Measurements from ENCODE around the gene LPAR3. TPM values are rescaled to one million over a fixed set of nuclear protein-coding genes. Genes with fewer than 3 reads are reported as not detected.
A peak's percentile ranks its signal among the peaks of the same experiment; 100 is the strongest.

LPAR3 gene
- total RNA-seq, 4 donors from 2014 or later: 0.40 to 1.4 (median 0.78) TPM; not detected in 1

DNA sequence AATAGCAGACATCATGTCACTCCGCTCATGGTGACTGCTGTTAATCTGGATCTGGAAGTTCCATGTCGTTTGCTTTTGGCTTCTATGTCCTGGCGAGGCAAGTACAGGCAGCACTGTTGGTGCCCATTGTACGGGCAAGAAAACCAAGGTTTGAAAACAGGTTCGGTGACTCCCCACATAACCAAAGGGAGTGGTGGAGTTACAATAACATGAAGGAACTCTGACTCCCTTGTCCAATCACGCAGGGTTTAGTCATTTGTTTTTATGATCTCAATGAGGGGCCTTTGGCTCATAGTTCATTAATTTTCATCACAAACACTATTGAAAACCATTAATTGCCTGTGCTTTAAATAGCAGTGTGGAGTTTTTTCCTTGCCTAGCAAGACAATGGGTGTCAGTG, 119.8 kb downstream of the LPAR3 start:
- Histone ChIP-seq H3K27me3 (no peaks in the 10 kb centered on the region), H3K4me1 (no peaks in the 10 kb centered on the region), H3K36me3 (no peaks in the 10 kb centered on the region), H3K4me3 (replicated peaks in 1 of 3) (no peak overlapping the region), H3K27ac (no peak overlapping the region), H3K9me3 (no peaks in the 10 kb centered on the region)
- 81 to 87% methylated on average over 6 of the region's 6 CpGs for WGBS, 2 donors
- no peak for DNase-seq
- intact Hi-C loops (cut with DNase I): loop anchor here (10.0 kb wide), 1 partner anchor 648 kb away; no protein-coding TSS in a partner anchor
- TF ChIP-seq POLR2A (IDR thresholded peaks at IDR 0.05): no peak
- TF ChIP-seq CTCF (IDR thresholded peaks at IDR 0.05): no peak

DNA sequence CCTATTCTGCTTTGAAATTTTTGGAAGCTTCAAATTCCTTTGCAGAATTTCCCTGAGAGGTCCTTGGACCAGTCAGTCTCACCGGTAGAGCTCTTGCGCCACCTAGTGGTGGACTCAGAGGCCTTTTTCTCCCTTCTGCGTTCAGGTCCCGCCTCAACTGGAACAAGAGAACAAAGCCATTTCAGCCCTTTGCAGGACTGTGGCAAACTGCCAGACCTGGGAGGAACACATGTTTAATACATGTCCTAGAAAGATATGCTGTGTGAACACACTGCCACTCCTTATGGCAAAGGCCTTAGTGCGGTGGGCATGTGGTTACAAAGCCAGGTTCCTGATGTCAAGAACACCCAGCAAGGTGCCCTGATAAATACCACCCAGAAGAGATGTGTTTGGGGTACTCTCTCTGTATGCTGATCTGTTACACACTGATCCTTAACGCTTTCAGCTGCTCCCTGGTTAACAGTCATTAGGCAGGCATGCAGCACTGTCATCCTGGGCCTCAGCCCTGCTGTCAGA, 120.5 kb downstream of the LPAR3 start:
- TF ChIP-seq POLR2A (IDR thresholded peaks at IDR 0.05) (no peak), CTCF (IDR thresholded peaks at IDR 0.05) (peak; percentile 69 to 93 (median 82))
- WGBS, 2 donors: 19 to 22% methylated on average over 6 of the region's 6 CpGs
- intact Hi-C loops (cut with DNase I): loop anchor here (10.0 kb wide), 1 partner anchor 648 kb away; no protein-coding TSS in a partner anchor

DNA sequence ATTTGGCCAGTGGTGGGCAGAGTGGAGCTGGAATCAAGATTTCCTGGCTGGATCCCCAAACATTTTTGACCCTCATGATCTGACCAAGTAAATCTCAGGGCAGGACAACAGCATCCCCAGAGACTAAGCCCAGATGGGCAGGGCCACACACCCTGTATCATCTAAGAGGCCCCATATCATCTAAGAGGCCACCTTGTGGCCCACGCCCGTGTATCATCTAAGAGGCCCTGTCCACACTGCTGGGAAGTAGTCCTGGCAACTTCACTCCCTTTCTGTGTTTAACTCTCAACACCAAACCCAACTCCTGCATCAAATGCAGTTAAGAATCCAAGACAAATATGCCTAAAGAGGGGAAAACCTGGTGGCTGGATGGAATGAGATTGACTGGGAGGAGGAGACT, 121.1 kb downstream of the LPAR3 start:
- intact Hi-C loops (cut with DNase I): loop anchor here (10.0 kb wide), 1 partner anchor 647 kb away; no protein-coding TSS in a partner anchor
- no peak overlapping the region for H3K27ac ChIP-seq
- no peak for DNase-seq
- H3K4me3 ChIP-seq (replicated peaks in 1 of 3): no peak overlapping the region
- WGBS, 2 donors: 83 to 95% methylated on average over 2 of the region's 2 CpGs
- no peaks in the 10 kb centered on the region for H3K27me3 ChIP-seq
- no peaks in the 10 kb centered on the region for H3K4me1 ChIP-seq
- no peaks in the 10 kb centered on the region for H3K9me3 ChIP-seq
- no peaks in the 10 kb centered on the region for H3K36me3 ChIP-seq
- TF ChIP-seq POLR2A (IDR thresholded peaks at IDR 0.05) (no peak), CTCF (IDR thresholded peaks at IDR 0.05) (no peak)

More for the DNA sequence above, 120.5 kb downstream of the LPAR3 start:
- H3K4me3 ChIP-seq (replicated peaks in 1 of 3): no peak overlapping the region
- no peaks in the 10 kb centered on the region for H3K36me3 ChIP-seq
- H3K27me3 ChIP-seq: no peaks in the 10 kb centered on the region
- no peaks in the 10 kb centered on the region for H3K4me1 ChIP-seq
- peak; percentile 76 to 85 for DNase-seq
- H3K9me3 ChIP-seq: no peaks in the 10 kb centered on the region
- H3K27ac ChIP-seq: no peak overlapping the region

DNA sequence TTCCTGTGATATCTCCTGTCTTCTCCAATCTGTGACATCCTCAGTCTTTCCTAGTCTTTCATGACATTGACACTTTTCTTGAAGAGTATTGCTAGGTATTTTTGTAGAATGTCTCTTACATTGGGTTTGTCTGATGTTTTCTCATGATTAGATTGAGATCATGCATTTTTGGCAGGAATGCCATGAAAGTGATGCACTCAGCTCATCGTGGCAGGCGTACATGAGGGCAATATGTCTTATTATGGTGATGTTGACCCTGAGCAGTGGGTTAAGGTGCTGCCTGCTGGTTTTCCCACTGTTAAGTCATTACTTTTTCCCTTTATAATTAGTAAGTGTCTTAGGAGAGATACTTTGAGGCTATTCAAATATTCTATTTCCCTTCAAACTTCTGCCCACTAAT, 122.5 kb downstream of the LPAR3 start:
- DNase-seq: no peak
- Histone ChIP-seq H3K4me1 (no peaks in the 10 kb centered on the region), H3K9me3 (no peaks in the 10 kb centered on the region), H3K36me3 (no peaks in the 10 kb centered on the region), H3K27ac (no peak overlapping the region), H3K27me3 (no peaks in the 10 kb centered on the region), H3K4me3 (replicated peaks in 1 of 3) (no peak overlapping the region)
- WGBS, 2 donors: 96 to 98% methylated on average over 2 of the region's 2 CpGs
- no peak for TF ChIP-seq CTCF (IDR thresholded peaks at IDR 0.05)
- TF ChIP-seq POLR2A (IDR thresholded peaks at IDR 0.05): no peak
- intact Hi-C loops (cut with DNase I): loop anchor here (10.0 kb wide), 1 partner anchor 646 kb away; no protein-coding TSS in a partner anchor

GRCh38 chr1:84769636-84770035, 123.4 kb downstream of the LPAR3 start:
- H3K27me3 ChIP-seq: no peaks in the 10 kb centered on the region
- DNase-seq: no peak
- no peaks in the 10 kb centered on the region for H3K36me3 ChIP-seq
- no peak overlapping the region for H3K27ac ChIP-seq
- H3K4me1 ChIP-seq: no peaks in the 10 kb centered on the region
- TF ChIP-seq CTCF (IDR thresholded peaks at IDR 0.05): no peak
- no peak for TF ChIP-seq POLR2A (IDR thresholded peaks at IDR 0.05)
- 72 to 73% methylated on average over 1 of the region's 1 CpG for WGBS, 2 donors
- H3K9me3 ChIP-seq: no peaks in the 10 kb centered on the region
- no peak overlapping the region for H3K4me3 ChIP-seq (replicated peaks in 1 of 3)
- intact Hi-C loops (cut with DNase I): loop anchor here (10.0 kb wide), 1 partner anchor 645 kb away; no protein-coding TSS in a partner anchor
